ENCODE measurements around the gene ARHGEF3.

Gene ARHGEF3

GRCh38 chr3:56691165-56692000, 110.4 kb downstream of the ARHGEF3 start:
- in situ Hi-C loops (cut with HindIII; ENCODE audit: low sequenced_read_pairs): no loop called here

- in situ Hi-C loops (cut with HindIII; ENCODE audit: low sequenced_read_pairs): no loop called here
Measured at GRCh38 chr3:56689303-56689702, 112.4 kb downstream of the ARHGEF3 start.

GRCh38 chr3:56688191-56688590, 113.6 kb downstream of the ARHGEF3 start:
- in situ Hi-C loops (cut with HindIII; ENCODE audit: low sequenced_read_pairs): no loop called here

GRCh38 chr3:56684029-56684428, 117.7 kb downstream of the ARHGEF3 start:
- in situ Hi-C loops (cut with HindIII; ENCODE audit: low sequenced_read_pairs): no loop called here

GRCh38 chr3:56683122-56683817, 118.5 kb downstream of the ARHGEF3 start, which contains the start of gene TASOR:
TSS of gene TASOR (minus strand) at chr3:56683265. CDS start at chr3:56683006, 259 bp downstream.
- in situ Hi-C loops (cut with HindIII; ENCODE audit: low sequenced_read_pairs): no loop called here

- in situ Hi-C loops (cut with HindIII; ENCODE audit: low sequenced_read_pairs): no loop called here
Measured at GRCh38 chr3:56682462-56683121, 119.2 kb downstream of the ARHGEF3 start.

- in situ Hi-C loops (cut with HindIII; ENCODE audit: low sequenced_read_pairs): no loop called here
Measured at GRCh38 chr3:56681984-56682461, 119.7 kb downstream of the ARHGEF3 start.

GRCh38 chr3:56680054-56680580, 121.6 kb downstream of the ARHGEF3 start:
- in situ Hi-C loops (cut with HindIII; ENCODE audit: low sequenced_read_pairs): no loop called here

Measured in DLD1 (cell line).